Peyer's patch (tissue), 4 donors: ENCODE results near the gene IFNA6. TPM values are rescaled to one million over a fixed set of nuclear protein-coding genes. Genes with fewer than 3 reads are reported as not detected.

Experiments used
- DNase-seq, 3 donors: peaks; one replicate each; pipeline ENCODE4 v3.0.0-alpha.2; 2017 to 2019
- H3K27ac ChIP-seq, 4 donors: fragments of 200-600 bp; sonication (generic); one replicate each; pipeline ENCODE4 v1.5.1; 2016 to 2019
- H3K27me3 ChIP-seq, 2 donors: fragments of 200-600 bp; sonication (generic); one replicate each; pipeline ENCODE4 v1.5.1; 2019
- H3K36me3 ChIP-seq, 3 donors: fragments of 200-600 bp; sonication (generic); one replicate each; pipeline ENCODE4 v1.5.1; 2016 to 2019
- H3K4me1 ChIP-seq, 4 donors: fragments of 200-600 bp; sonication (generic); one replicate each; pipeline ENCODE4 v1.5.1; 2016 to 2019
- H3K4me3 ChIP-seq, 4 donors: fragments of 200-600 bp; sonication (generic); 1 replicate in 3 of 4; 2 replicates in 1 of 4; pipeline ENCODE4 v1.5.1; 2016 to 2019; ENCODE audit warnings: mild to moderate bottlenecking in 1 of 4
- H3K9me3 ChIP-seq, 4 donors: fragments of 200-600 bp; sonication (generic); one replicate each; pipeline ENCODE4 v1.5.1; 2016 to 2019; ENCODE audit warnings: mild to moderate bottlenecking in 1 of 4
- CTCF ChIP-seq, 6 experiments: fragments of 450-650 bp in 4 of 6; fragments of 200-600 bp in 2 of 6; sonication (generic) in 1 of 6; IDR thresholded peaks; one replicate each; pipeline ENCODE4 v1.5.1; 2017 to 2019; ENCODE audit warnings: antibody characterized with exemption in 6 of 6, mild to moderate bottlenecking in 3 of 6, moderate library complexity in 1 of 6
- POLR2A ChIP-seq, 2 donors: fragments of 450-650 bp; IDR thresholded peaks; one replicate each; pipeline ENCODE4 v1.5.1; 2017; ENCODE audit warnings: antibody characterized with exemption in 2 of 2, mild to moderate bottlenecking in 2 of 2, moderate library complexity in 2 of 2
- total RNA-seq, 4 donors: library from RNA; depleted of rRNA; stranded (reverse); fragments of >200 nt; gene quantifications; one replicate each; pipeline ENCODE4 v1.1.0, GENCODE V29; 2016

IFNA6 gene
- total RNA-seq, 4 donors from 2014 or later = not detected

- Histone ChIP-seq H3K9me3 (no peaks in the 10 kb centered on the region), H3K4me1 (peaks cover 0 to 38% (median 5%) of the 10 kb centered on the region in 4 donors), H3K4me3 (peak within 1 kb of the TSS; percentile 57 to 73 (median 70)), H3K27me3 (no peaks in the 10 kb centered on the region), H3K27ac (peak within 1 kb of the TSS; percentile 86 to 95 (median 91)), H3K36me3 (no peaks in the 10 kb centered on the region)
- peak; percentile 84 to 96 (median 94) for DNase-seq
- TF ChIP-seq CTCF (IDR thresholded peaks at IDR 0.05) (no peak), POLR2A (IDR thresholded peaks at IDR 0.05) (peak; percentile 47 to 73)
These were observed 15.7 kb downstream of the IFNA6 start, which contains the start of gene KLHL9 for GRCh38 chr9:21334701-21335632. TSS of gene KLHL9 (minus strand) at chr9:21335404. CDS start at chr9:21334859, 545 bp downstream.

- Histone ChIP-seq H3K36me3 (peaks cover 0 to 6% (median 0%) of the 10 kb centered on the region in 3 donors), H3K4me1 (peaks cover 0 to 43% (median 5%) of the 10 kb centered on the region in 4 donors), H3K4me3 (no peak overlapping the region), H3K27ac (no peak overlapping the region), H3K27me3 (no peaks in the 10 kb centered on the region), H3K9me3 (no peaks in the 10 kb centered on the region)
- TF ChIP-seq POLR2A (IDR thresholded peaks at IDR 0.05) (no peak), CTCF (IDR thresholded peaks at IDR 0.05) (no peak)
- DNase-seq = no peak
These were observed 17.5 kb downstream of the IFNA6 start for GRCh38 chr9:21333226-21333625.

- DNase-seq = no peak
- Histone ChIP-seq H3K4me1 (peaks cover 0 to 43% (median 5%) of the 10 kb centered on the region in 4 donors), H3K36me3 (peaks cover 0 to 6% (median 0%) of the 10 kb centered on the region in 3 donors), H3K27ac (no peak overlapping the region), H3K4me3 (no peak overlapping the region), H3K27me3 (no peaks in the 10 kb centered on the region), H3K9me3 (no peaks in the 10 kb centered on the region)
- no peak for TF ChIP-seq CTCF (IDR thresholded peaks at IDR 0.05)
- no peak for TF ChIP-seq POLR2A (IDR thresholded peaks at IDR 0.05)
These were observed 18.8 kb downstream of the IFNA6 start for GRCh38 chr9:21331676-21332402.

- H3K27me3 ChIP-seq = no peaks in the 10 kb centered on the region
- TF ChIP-seq POLR2A (IDR thresholded peaks at IDR 0.05) (no peak), CTCF (IDR thresholded peaks at IDR 0.05) (peak; percentile 28 to 77 (median 70))
- H3K4me3 ChIP-seq = no peak overlapping the region
- peaks cover 0 to 30% (median 0%) of the 10 kb centered on the region in 3 donors for H3K36me3 ChIP-seq
- peaks cover 0 to 19% (median 0%) of the 10 kb centered on the region in 4 donors for H3K4me1 ChIP-seq
- H3K9me3 ChIP-seq = no peaks in the 10 kb centered on the region
- no peak overlapping the region for H3K27ac ChIP-seq
- no peak for DNase-seq
These were observed 24.1 kb downstream of the IFNA6 start for GRCh38 chr9:21326526-21327139.

- Histone ChIP-seq H3K4me1 (no peaks in the 10 kb centered on the region), H3K27ac (no peak overlapping the region), H3K4me3 (no peak overlapping the region), H3K27me3 (no peaks in the 10 kb centered on the region), H3K36me3 (peaks cover 0 to 28% (median 0%) of the 10 kb centered on the region in 3 donors), H3K9me3 (no peaks in the 10 kb centered on the region)
- DNase-seq = no peak
- no peak for TF ChIP-seq CTCF (IDR thresholded peaks at IDR 0.05)
- TF ChIP-seq POLR2A (IDR thresholded peaks at IDR 0.05) = no peak
These were observed 26.6 kb downstream of the IFNA6 start for GRCh38 chr9:21324047-21324446.
